ENCODE results near the gene BAHCC1.

DNA sequence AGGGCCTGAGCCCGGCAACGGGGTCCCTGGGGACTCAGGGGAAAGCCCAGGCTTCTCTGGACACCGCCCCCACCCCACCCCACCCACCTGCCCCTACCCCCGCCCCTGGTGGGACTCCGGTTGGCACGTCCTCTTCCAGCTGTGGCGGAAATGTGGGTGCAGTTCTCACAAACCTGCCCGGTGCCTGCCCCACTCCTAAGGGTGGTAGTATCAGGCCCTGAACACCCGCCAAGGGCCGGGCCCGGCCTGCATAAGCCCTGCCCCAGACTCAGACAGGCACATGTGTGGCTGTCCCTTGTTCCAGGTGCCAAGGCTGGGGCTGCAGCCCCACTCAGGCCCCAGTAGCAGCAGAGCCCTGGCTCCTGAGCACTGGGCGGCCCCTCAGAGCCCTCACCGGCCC is 59.2 kb downstream of the BAHCC1 start:
- TF ChIP-seq POLR2A (IDR thresholded peaks at IDR 0.05) = no peak
- TF ChIP-seq, protein P1, sequence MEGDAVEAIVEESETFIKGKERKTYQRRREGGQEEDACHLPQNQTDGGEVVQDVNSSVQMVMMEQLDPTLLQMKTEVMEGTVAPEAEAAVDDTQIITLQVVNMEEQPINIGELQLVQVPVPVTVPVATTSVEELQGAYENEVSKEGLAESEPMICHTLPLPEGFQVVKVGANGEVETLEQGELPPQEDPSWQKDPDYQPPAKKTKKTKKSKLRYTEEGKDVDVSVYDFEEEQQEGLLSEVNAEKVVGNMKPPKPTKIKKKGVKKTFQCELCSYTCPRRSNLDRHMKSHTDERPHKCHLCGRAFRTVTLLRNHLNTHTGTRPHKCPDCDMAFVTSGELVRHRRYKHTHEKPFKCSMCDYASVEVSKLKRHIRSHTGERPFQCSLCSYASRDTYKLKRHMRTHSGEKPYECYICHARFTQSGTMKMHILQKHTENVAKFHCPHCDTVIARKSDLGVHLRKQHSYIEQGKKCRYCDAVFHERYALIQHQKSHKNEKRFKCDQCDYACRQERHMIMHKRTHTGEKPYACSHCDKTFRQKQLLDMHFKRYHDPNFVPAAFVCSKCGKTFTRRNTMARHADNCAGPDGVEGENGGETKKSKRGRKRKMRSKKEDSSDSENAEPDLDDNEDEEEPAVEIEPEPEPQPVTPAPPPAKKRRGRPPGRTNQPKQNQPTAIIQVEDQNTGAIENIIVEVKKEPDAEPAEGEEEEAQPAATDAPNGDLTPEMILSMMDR (IDR thresholded peaks at IDR 0.05) = no peak
